DMS 273 treated with DMSO at 0.1 percent for 48 hours (cell line): ENCODE results near the gene CHSY3.

Experiments
- DNase-seq: peaks from one replicate; lab custom pipeline; 2025; lab: John Stamatoyannopoulos, UW

CHSY3 gene

DNA sequence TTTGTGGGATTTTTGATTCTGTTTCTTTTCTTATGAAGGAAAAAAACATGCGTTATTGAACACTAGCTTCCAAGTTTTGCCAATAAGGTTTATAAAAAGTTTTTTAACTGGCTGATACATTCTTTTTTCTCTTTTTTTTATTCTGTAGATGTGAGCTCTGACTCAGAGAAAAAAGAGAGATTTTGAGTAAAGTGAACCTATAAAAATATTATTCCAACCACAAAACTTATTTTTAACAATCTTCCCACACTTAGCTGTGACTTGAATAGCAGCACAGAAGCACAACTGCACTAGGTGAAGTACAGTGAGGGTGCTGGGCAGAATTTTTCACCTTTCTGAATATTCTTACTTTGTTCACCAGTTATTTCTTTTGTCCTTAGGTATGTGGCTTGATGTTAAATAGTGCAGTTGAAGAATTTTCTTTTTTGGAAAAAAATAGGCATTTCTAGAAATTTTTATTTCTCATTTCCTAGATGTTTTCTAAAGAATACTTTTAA lies 41.6 kb downstream of the CHSY3 start:
- no peak for DNase-seq

DNA sequence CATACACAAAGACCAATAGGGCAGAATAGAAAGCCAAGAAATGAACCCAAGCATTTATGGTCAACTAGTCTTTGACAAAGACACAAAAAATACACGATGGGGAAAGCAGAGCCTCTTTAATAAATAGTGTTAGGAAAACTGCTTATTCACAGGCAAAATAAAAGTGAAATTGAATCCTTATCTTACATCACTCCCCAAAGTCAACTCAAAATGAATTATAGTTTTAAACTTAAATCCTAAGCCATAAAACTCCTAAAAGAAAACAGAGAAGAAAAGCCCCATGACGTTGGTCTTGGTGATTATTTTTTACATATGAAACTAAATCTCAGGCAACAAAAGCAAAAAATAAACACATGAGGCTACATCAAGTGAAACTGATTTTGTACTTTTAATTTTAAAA lies 46.8 kb downstream of the CHSY3 start:
- DNase-seq = no peak

DNA sequence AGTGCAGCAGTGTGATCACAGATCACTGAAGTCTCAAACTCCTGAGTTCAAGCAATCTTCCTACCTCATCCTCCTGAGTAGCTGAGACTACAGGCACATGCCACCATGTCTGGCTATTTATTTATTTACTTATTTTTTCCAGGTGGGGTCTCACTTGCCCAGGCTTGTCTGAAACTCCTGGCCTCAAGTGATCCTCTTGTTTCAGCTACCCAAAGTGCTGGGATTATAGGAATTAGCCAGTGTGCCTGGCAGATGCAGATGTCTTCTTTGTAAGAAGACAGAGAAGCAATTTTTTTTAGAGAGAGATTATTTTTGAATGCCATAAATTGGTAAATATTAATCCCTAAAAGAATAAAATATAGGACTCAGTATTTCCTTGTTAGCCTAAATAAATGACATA lies 54.3 kb downstream of the CHSY3 start:
- no peak for DNase-seq

- no peak for DNase-seq
These were observed 56.6 kb downstream of the CHSY3 start for GRCh38 chr5:129960831-129961230.

DNA sequence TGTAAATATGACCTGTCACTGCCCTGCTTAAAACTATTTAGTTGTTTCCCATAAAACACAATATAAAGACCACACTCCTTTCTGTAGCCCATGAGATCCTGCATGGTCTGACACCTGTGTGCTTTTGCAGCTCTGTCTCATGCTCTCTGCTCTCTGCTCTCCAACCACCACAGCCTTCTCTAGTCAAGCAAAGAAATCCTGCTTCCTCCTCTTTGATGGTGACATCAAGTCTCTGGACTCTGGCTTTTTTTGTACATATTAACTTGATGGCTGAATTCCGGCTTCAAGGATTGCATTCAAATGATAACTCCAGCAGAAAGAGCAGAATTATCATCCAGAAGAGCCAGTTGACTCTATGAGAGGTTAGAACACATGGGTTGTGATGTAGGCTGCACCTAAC lies 58.2 kb downstream of the CHSY3 start:
- DNase-seq = no peak

GRCh38 chr5:129963359-129963758 lies 59.1 kb downstream of the CHSY3 start:
- no peak for DNase-seq

DNA sequence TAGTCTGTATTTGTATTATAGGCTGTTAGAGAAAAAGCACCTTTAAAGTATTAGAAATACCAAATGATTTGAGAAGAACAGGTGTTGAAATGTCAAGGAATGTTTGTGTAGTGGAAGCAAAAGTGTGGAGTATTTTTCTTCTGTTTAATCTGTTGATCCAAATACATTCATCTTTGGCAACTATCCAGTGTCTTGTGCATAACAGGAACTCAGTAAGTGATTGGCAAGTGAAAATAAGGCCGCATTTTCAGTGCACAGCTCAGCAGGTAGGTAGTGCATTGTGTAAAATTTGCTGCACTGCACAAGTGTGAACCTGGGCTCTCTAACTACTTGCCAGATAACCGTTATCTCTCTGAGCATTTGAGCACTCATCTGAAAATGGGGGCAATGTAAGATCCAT lies 61.8 kb downstream of the CHSY3 start:
- no peak for DNase-seq

GRCh38 chr5:129971714-129972113 lies 67.4 kb downstream of the CHSY3 start:
- DNase-seq = no peak

- no peak for DNase-seq
These were observed 68.3 kb downstream of the CHSY3 start for GRCh38 chr5:129972465-129973141.

DNA sequence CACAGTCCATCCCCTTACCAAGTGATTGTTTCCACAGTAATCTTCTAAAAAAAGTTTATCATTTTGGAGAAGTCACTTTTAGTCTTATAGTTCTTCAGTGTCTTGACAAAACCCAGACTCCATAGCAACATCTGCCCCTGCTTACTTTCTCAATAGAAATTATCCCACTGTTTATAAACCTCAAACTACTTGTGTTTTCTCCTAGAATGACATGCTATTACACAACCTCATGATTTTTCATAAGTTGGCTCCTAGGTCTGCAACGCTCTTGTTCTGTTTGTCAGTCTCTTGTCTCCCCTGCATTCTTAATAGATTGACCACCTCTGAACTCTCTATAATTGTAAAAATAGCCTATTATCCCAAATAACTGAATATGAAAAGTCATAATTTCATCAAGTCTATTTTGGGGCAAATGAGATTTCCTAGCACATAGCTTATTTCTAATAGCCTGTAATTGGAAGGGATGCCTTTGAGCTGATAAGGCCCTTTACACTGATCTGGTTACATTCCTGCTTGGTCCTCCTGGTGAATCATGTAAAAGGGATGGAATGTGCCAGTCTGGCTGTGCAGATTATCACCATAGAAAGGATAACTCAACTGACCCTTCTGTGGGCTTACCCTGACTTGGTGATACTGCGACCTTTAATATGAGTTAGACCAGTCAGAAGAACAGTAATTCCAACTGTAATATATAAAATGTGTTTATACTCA lies 69.6 kb downstream of the CHSY3 start:
- DNase-seq = no peak

- no peak for DNase-seq
These were observed 73.5 kb downstream of the CHSY3 start for GRCh38 chr5:129977810-129978209.

GRCh38 chr5:129978270-129978669 lies 74.0 kb downstream of the CHSY3 start:
- no peak for DNase-seq

GRCh38 chr5:129988453-129988852 lies 84.2 kb downstream of the CHSY3 start:
- no peak for DNase-seq

DNA sequence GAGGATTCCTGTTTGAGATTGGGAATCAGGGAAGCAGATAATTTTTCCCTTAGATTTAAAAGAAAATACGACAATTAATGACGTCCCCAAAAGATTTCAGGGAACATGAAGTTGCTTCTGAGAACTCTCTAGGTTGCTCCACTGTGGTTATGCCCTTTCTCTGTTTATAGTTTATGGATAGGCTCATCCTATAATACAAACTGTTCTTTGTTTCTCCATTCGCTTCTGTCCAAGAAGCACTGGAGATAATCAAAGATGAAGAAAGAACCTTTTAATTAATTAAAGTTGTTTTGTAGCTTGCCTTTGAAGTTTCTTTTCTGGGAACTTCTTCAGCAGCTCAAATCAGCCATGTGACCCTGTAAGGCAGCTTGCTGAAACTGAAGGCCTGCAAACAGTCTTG lies 87.5 kb downstream of the CHSY3 start:
- DNase-seq = no peak

GRCh38 chr5:129996896-129997295 lies 92.6 kb downstream of the CHSY3 start:
- no peak for DNase-seq

DNA sequence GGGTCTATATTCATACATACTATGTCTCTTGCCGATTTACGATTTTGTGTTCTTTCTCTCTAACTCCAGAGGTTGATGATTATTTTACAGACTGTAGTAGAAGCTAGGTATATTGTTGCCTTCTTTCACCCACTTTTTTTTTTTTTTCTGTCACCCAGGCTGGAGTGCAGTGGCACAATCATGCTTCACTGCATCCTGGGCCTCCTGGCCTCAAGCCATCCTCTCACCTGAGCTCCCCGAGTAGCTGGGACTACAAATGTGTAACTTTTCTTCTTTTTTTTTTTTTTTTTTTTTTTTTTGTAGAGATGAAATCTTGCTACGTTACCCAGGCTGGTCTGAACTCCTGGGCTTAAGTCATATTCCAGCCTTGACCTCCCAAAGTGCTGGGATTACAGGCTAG lies 96.2 kb downstream of the CHSY3 start:
- no peak for DNase-seq

- DNase-seq = no peak
These were observed 97.9 kb downstream of the CHSY3 start for GRCh38 chr5:130002183-130002582.

DNA sequence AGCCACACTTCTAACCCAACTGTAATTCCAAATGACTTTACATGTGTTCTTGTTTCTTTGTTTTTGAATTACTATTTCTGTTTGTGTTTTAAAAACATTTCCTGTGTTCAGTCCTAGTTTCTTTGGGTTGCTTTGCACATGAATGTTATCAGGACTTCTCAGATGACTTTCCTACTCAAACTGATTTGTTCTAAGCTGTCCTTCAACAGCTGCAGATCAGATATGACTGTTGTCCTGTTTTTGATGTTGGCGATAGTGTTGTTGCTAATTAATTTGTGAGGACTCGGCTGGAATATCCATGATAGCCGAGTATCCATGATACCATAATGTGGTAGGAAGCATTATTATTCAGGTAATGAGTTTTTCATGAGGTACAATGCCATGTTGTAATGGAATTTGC lies 98.6 kb downstream of the CHSY3 start:
- no peak for DNase-seq

DNA sequence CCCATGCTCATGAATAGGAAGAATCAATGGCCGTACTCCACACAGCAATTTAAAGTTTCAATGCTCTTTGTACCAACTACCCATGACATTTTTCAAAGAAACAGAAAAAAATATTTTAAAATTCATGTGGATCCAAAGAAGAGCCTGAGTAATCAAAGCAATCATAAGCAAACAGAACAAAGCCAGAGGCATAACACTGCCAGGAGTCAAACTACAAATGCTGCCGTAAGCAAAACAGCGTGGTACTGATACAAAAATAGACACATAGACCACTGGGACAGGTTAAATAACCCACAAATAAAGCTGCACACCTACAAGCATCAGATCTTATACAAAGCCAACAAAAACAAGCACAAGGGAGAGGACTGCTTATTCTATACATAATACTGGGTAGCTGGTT lies 107.7 kb downstream of the CHSY3 start:
- no peak for DNase-seq

GRCh38 chr5:130017173-130017572 lies 112.9 kb downstream of the CHSY3 start:
- no peak for DNase-seq

- no peak for DNase-seq
These were observed 114.4 kb downstream of the CHSY3 start for GRCh38 chr5:130018641-130019040.

DNA sequence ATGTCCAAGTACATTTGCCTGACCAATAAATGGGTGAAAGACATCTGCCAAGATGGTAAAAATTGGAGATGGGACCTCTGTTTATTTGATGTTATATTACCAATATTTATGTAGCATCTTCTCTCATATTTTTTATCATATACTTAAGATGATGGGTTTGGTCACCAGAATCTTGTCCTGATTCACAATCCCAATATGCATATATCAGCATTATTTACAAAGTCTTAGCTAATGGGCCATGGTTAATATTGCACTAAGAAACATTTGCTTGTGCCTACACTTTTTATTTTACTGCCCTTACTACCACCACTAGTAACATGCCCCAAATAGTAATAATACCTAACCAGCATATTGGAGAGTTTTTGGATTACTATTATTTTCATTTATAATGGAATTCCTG lies 116.7 kb downstream of the CHSY3 start:
- no peak for DNase-seq

DNA sequence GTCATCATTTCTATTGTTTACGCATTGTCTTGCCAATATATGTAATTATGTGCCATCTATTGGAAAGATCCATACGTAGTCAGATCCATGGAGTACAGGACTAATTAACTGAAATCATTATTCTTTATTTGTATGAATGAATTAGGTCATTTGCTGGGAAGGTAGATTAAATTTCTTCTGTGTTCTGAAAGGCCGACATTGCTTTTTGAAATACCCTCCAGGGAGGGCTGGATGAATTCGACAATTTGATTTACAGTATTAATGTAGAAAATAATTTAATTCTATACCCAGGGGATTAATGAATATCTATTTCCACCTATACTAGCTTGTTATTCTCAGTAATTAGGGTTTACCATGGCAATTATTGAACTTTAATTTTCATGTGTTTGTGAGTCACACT lies 117.6 kb downstream of the CHSY3 start:
- DNase-seq = no peak

DNA sequence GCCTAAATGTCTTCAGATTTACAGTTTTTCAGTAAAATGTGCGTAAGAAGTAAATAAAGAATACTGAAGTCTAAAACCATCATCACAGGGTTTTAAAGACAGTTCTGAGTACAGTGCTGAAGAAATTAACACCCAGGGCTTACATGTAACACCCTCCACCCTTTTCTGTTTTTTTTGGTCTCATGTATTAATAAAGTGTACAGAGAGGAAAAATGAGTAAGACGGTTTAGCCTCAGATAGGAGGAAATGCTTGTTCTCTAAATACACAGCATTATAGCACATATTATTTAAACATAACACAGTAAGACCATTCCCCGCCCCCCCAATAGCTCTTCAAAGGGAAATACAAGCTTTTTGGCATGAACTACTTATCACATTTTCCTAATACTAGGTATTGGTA lies 119.3 kb downstream of the CHSY3 start:
- DNase-seq = no peak
